ENCODE results near the gene NHSL2.

NHSL2 gene

GRCh38 chrX:72131317-72132294 is 221.0 kb downstream of the NHSL2 start, which contains the start of gene RTL5:
TSS of gene RTL5 (minus strand) at chrX:72131915.
- DNase-seq (ENCODE audit: extremely low read depth, low read depth), result no peak
- H3K4me3 ChIP-seq (replicated peaks; ENCODE audit: low read depth, low read length), result peak within 1 kb of the TSS; percentile 44

GRCh38 chrX:72132456-72132855 is 221.8 kb downstream of the NHSL2 start:
- DNase-seq (ENCODE audit: extremely low read depth, low read depth), result no peak
- no peak for TF ChIP-seq CTCF (IDR thresholded peaks at IDR 0.05; ENCODE audit: low read depth, low read length, missing control alignments)
- H3K4me3 ChIP-seq (replicated peaks; ENCODE audit: low read depth, low read length), result peak overlapping the region; percentile 28; the same call in 1 of the 2 replicates

More at GRCh38 chrX:72131317-72132294, 221.0 kb downstream of the NHSL2 start, which contains the start of gene RTL5:
- TF ChIP-seq CTCF (IDR thresholded peaks at IDR 0.05; ENCODE audit: low read depth, low read length, missing control alignments), result no peak

- TF ChIP-seq CTCF (IDR thresholded peaks at IDR 0.05; ENCODE audit: low read depth, low read length, missing control alignments), result no peak
- no peak overlapping the region for H3K4me3 ChIP-seq (replicated peaks; ENCODE audit: low read depth, low read length)
- no peak for DNase-seq (ENCODE audit: extremely low read depth, low read depth)
Observed at GRCh38 chrX:72133851-72134546, 223.4 kb downstream of the NHSL2 start.

- no peak for DNase-seq (ENCODE audit: extremely low read depth, low read depth)
- TF ChIP-seq CTCF (IDR thresholded peaks at IDR 0.05; ENCODE audit: low read depth, low read length, missing control alignments), result no peak
- no peak overlapping the region for H3K4me3 ChIP-seq (replicated peaks; ENCODE audit: low read depth, low read length)
Observed at GRCh38 chrX:72137846-72138495, 227.3 kb downstream of the NHSL2 start.

- TF ChIP-seq CTCF (IDR thresholded peaks at IDR 0.05; ENCODE audit: low read depth, low read length, missing control alignments), result no peak
- no peak for DNase-seq (ENCODE audit: extremely low read depth, low read depth)
Observed at GRCh38 chrX:72139538-72139937, 228.9 kb downstream of the NHSL2 start.

GRCh38 chrX:72141372-72142004 is 230.8 kb downstream of the NHSL2 start:
- no peak overlapping the region for H3K4me3 ChIP-seq (replicated peaks; ENCODE audit: low read depth, low read length)
- no peak for DNase-seq (ENCODE audit: extremely low read depth, low read depth)
- TF ChIP-seq CTCF (IDR thresholded peaks at IDR 0.05; ENCODE audit: low read depth, low read length, missing control alignments), result no peak

More at GRCh38 chrX:72139538-72139937, 228.9 kb downstream of the NHSL2 start:
- no peak overlapping the region for H3K4me3 ChIP-seq (replicated peaks; ENCODE audit: low read depth, low read length)
